Endothelial cell of umbilical vein (primary cell): Measurements from ENCODE around the gene DEFB110.

Source experiments
- GATA2 ChIP-seq: IDR thresholded peaks from 2 replicates; pipeline ENCODE4 v1.7.0; 2011; ENCODE audit warnings: low read depth, mild to moderate bottlenecking, moderate library complexity, mixed read lengths, low read length; ENCODE audit not compliant: insufficient read length, insufficient read depth
- JUN ChIP-seq: IDR thresholded peaks from 2 replicates; pipeline ENCODE4 v1.6.1; 2011; ENCODE audit warnings: borderline replicate concordance, low read depth; ENCODE audit not compliant: insufficient read length, insufficient read depth
- POLR2A ChIP-seq: IDR thresholded peaks from 2 replicates; pipeline ENCODE4 v1.6.1; 2012; ENCODE audit warnings: low read depth, mild to moderate bottlenecking, control low read depth, low read length
- POLR2AphosphoS5 ChIP-seq: IDR thresholded peaks from 2 replicates; pipeline ENCODE4 v1.6.1; 2012; ENCODE audit warnings: low read depth, mild to moderate bottlenecking, control low read depth, low read length, moderate library complexity; ENCODE audit not compliant: insufficient read depth
- TF ChIP-seq, protein P1 (sequence below): IDR thresholded peaks from 2 replicates; pipeline ENCODE4 v1.6.1; 2011; ENCODE audit not compliant: insufficient read depth, insufficient read length
- TF ChIP-seq, protein P2 (sequence below), 2 donors: IDR thresholded peaks; 1 replicate in 1 of 2; 2 replicates in 1 of 2; pipeline ENCODE4 v1.5.1; 2011; ENCODE audit warnings: low read length in 2 of 2, mild to moderate bottlenecking in 2 of 2, moderate library complexity in 2 of 2, control low read depth in 1 of 2, inconsistent platforms in 1 of 2, low read depth in 1 of 2; ENCODE audit not compliant: insufficient read depth in 1 of 2; ENCODE audit errors: extremely low read depth in 1 of 2

GRCh38 chr6:50021894-50022293 is at the start of gene DEFB110:
- TF ChIP-seq, protein P1, sequence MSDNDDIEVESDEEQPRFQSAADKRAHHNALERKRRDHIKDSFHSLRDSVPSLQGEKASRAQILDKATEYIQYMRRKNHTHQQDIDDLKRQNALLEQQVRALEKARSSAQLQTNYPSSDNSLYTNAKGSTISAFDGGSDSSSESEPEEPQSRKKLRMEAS, result no peak
- no peak for TF ChIP-seq POLR2AphosphoS5
- no peak for TF ChIP-seq GATA2
- TF ChIP-seq, protein P2, sequence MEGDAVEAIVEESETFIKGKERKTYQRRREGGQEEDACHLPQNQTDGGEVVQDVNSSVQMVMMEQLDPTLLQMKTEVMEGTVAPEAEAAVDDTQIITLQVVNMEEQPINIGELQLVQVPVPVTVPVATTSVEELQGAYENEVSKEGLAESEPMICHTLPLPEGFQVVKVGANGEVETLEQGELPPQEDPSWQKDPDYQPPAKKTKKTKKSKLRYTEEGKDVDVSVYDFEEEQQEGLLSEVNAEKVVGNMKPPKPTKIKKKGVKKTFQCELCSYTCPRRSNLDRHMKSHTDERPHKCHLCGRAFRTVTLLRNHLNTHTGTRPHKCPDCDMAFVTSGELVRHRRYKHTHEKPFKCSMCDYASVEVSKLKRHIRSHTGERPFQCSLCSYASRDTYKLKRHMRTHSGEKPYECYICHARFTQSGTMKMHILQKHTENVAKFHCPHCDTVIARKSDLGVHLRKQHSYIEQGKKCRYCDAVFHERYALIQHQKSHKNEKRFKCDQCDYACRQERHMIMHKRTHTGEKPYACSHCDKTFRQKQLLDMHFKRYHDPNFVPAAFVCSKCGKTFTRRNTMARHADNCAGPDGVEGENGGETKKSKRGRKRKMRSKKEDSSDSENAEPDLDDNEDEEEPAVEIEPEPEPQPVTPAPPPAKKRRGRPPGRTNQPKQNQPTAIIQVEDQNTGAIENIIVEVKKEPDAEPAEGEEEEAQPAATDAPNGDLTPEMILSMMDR (IDR thresholded peaks at IDR 0.05; ENCODE audit: extremely low read depth in 1 of 2, insufficient read depth in 1 of 2, low read depth in 1 of 2, low read length in 2 of 2), result no peak
- no peak for TF ChIP-seq POLR2A
- TF ChIP-seq JUN, result no peak
